Activated naive CD4-positive, alpha-beta T cell (primary cell): ENCODE data around the gene ACVR2A.

Source experiments
- DNase-seq, 4 experiments: peaks; one replicate each; lab custom pipeline; 2025; lab: John Stamatoyannopoulos, UW

The ACVR2A gene

GRCh38 chr2:147844697-147845410, at the start of gene ACVR2A:
Gene ACVR2A, plus strand, starts transcription at chr2:147845029. Its CDS starts 124 bp downstream, at chr2:147845153.
- DNase-seq, result peak in 3 of 4 experiments; percentile 11 to 13 (median 11)

- no peak for DNase-seq
Observed at GRCh38 chr2:147800316-147800715, 44.5 kb upstream of the ACVR2A start.

GRCh38 chr2:147806846-147807245, 38.0 kb upstream of the ACVR2A start:
- no peak for DNase-seq

- no peak for DNase-seq
Observed at GRCh38 chr2:147808520-147808919, 36.3 kb upstream of the ACVR2A start.

GRCh38 chr2:147810883-147811765, 33.7 kb upstream of the ACVR2A start:
- DNase-seq, result no peak

GRCh38 chr2:147818741-147819140, 26.1 kb upstream of the ACVR2A start:
- no peak for DNase-seq

- DNase-seq, result no peak
Observed at GRCh38 chr2:147824620-147825019, 20.2 kb upstream of the ACVR2A start.

- DNase-seq, result no peak
Observed at GRCh38 chr2:147826278-147827087, 18.3 kb upstream of the ACVR2A start.

- DNase-seq, result no peak
Observed at GRCh38 chr2:147827088-147827375, 17.8 kb upstream of the ACVR2A start.

GRCh38 chr2:147829106-147829505, 15.7 kb upstream of the ACVR2A start:
- DNase-seq, result no peak

- DNase-seq, result no peak
Observed at GRCh38 chr2:147836099-147836498, 8.7 kb upstream of the ACVR2A start.

GRCh38 chr2:147843391-147843863, 1.4 kb upstream of the ACVR2A start:
- DNase-seq, result no peak

- peak; percentile 54 to 84 (median 71) for DNase-seq
Observed at GRCh38 chr2:147843864-147844696, 749 bp upstream of the ACVR2A start.

- DNase-seq, result peak in 1 of 4 experiments; percentile 13
Observed at GRCh38 chr2:147845411-147845971, 662 bp downstream of the ACVR2A start.

- no peak for DNase-seq
Observed at GRCh38 chr2:147846412-147847081, 1.7 kb downstream of the ACVR2A start.

GRCh38 chr2:147847746-147848391, 3.0 kb downstream of the ACVR2A start:
- no peak for DNase-seq

- no peak for DNase-seq
Observed at GRCh38 chr2:147850838-147851237, 6.0 kb downstream of the ACVR2A start.

- no peak for DNase-seq
Observed at GRCh38 chr2:147851244-147851930, 6.6 kb downstream of the ACVR2A start.

GRCh38 chr2:147854557-147855134, 9.8 kb downstream of the ACVR2A start:
- no peak for DNase-seq
